Endodermal cell (in vitro differentiated cells): Measurements from ENCODE around the gene HSPA9. TPM values are rescaled to one million over a fixed set of nuclear protein-coding genes. Genes with fewer than 3 reads are reported as not detected.
A peak's percentile ranks its signal among the peaks of the same experiment; 100 is the strongest.

ENCODE experiments used
- DNase-seq: peaks from one replicate; pipeline ENCODE4 v3.0.0-alpha.2; 2017
- H3K27ac ChIP-seq: 2 replicates; pipeline ENCODE4 v1.5.1; 2013; ENCODE audit warnings: mild to moderate bottlenecking, low read depth, low read length, moderate library complexity
- H3K27me3 ChIP-seq: 2 replicates; pipeline ENCODE4 v1.6.1; 2013; ENCODE audit warnings: mild to moderate bottlenecking, low read length, moderate library complexity; ENCODE audit not compliant: insufficient read depth, control insufficient read depth, poor library complexity, severe bottlenecking
- H3K36me3 ChIP-seq: 2 replicates; pipeline ENCODE4 v1.7.0; 2013; ENCODE audit warnings: mild to moderate bottlenecking, low read length, moderate library complexity; ENCODE audit not compliant: control insufficient read depth, insufficient read depth
- H3K4me1 ChIP-seq: one replicate; pipeline ENCODE4 v1.7.0; 2013; ENCODE audit warnings: low read length; ENCODE audit not compliant: control insufficient read depth, insufficient read depth
- H3K4me3 ChIP-seq: 2 replicates; pipeline ENCODE4 v1.5.1; 2013; ENCODE audit warnings: mild to moderate bottlenecking, low read length, moderate library complexity
- H3K9ac ChIP-seq: 2 replicates; pipeline ENCODE4 v1.6.1; 2013; ENCODE audit warnings: mild to moderate bottlenecking, low read length, moderate library complexity; ENCODE audit not compliant: poor library complexity, severe bottlenecking; ENCODE audit errors: extremely low read depth
- H3K9me3 ChIP-seq: 2 replicates; pipeline ENCODE4 v1.6.1; 2013; ENCODE audit warnings: mild to moderate bottlenecking, low read length, moderate library complexity; ENCODE audit not compliant: control insufficient read depth
- H3K27ac Mint-ChIP-seq: 2 replicates; pipeline ENCODE4 v1.8.0; 2020; ENCODE audit warnings: mixed read lengths
- H3K27me3 Mint-ChIP-seq: 2 replicates; pipeline ENCODE4 v1.8.0; 2021; ENCODE audit warnings: mild to moderate bottlenecking, mixed read lengths; ENCODE audit not compliant: insufficient read depth
- H3K36me3 Mint-ChIP-seq: 2 replicates; pipeline ENCODE4 v1.8.0; 2020; ENCODE audit warnings: low read depth, mixed read lengths
- H3K4me1 Mint-ChIP-seq: 2 replicates; pipeline ENCODE4 v1.8.0; 2020; ENCODE audit warnings: mixed read lengths
- H3K4me3 Mint-ChIP-seq: 2 replicates; pipeline ENCODE4 v1.8.0; 2020; ENCODE audit warnings: mild to moderate bottlenecking, moderate library complexity, mixed read lengths
- H3K9me3 Mint-ChIP-seq: 2 replicates; pipeline ENCODE4 v1.8.0; 2020; ENCODE audit warnings: mild to moderate bottlenecking, mixed read lengths
- WGBS, 2 experiments: methylation state at CpG; one replicate each; pipeline versions ENCODE4 v1.1.5 to v1.1.7; 2013; ENCODE audit warnings: missing lambda C conversion rate in 2 of 2, mixed read lengths in 1 of 2; ENCODE audit not compliant: insufficient coverage in 1 of 2, insufficient read length in 1 of 2; 5-methylcytosine and 5-hydroxymethylcytosine counted together
- total RNA-seq, 2 donors: library from RNA; stranded (reverse); fragmentation: NEBNext Ultra II Directional in 1 of 2; extraction: Animal tissue kit (Norgen Biotek cat#: 25700) in 1 of 2; gene quantifications; 2 replicates in 1 of 2; 3 replicates in 1 of 2; pipeline ENCODE4 v1.2.1, GENCODE V29; 2021
- TF ChIP-seq, protein P1 (sequence below): fragments of 200-600 bp; sonication (generic); conservative IDR thresholded peaks from 2 replicates; pipeline ENCODE4 v1.5.0; 2021; ENCODE audit warnings: antibody characterized with exemption, mild to moderate bottlenecking

The HSPA9 gene
- total RNA-seq, 2 donors from 2014 or later, result 201 to 212 TPM

GRCh38 chr5:138595180-138595795, 20.1 kb upstream of the HSPA9 start:
- Mint-ChIP-seq H3K9me3 (no peaks in the 10 kb centered on the region), H3K27me3 (peaks cover 2% of the 10 kb centered on the region), H3K36me3 (no peaks in the 10 kb centered on the region), H3K4me1 (peaks cover 18% of the 10 kb centered on the region), H3K4me3 (no peak overlapping the region), H3K27ac (no peak overlapping the region)
- H3K27ac ChIP-seq, result no peak overlapping the region
- H3K4me1 ChIP-seq, result no peaks in the 10 kb centered on the region
- no peaks in the 10 kb centered on the region for H3K27me3 ChIP-seq
- no peaks in the 10 kb centered on the region for H3K9me3 ChIP-seq
- H3K4me3 ChIP-seq, result no peak overlapping the region
- peak; percentile 70 for DNase-seq
- H3K36me3 ChIP-seq, result no peaks in the 10 kb centered on the region
- WGBS, 2 experiments, result 76 to 84% methylated on average over 4 of the region's 4 CpGs
- no peak overlapping the region for H3K9ac ChIP-seq
- TF ChIP-seq, protein P1, sequence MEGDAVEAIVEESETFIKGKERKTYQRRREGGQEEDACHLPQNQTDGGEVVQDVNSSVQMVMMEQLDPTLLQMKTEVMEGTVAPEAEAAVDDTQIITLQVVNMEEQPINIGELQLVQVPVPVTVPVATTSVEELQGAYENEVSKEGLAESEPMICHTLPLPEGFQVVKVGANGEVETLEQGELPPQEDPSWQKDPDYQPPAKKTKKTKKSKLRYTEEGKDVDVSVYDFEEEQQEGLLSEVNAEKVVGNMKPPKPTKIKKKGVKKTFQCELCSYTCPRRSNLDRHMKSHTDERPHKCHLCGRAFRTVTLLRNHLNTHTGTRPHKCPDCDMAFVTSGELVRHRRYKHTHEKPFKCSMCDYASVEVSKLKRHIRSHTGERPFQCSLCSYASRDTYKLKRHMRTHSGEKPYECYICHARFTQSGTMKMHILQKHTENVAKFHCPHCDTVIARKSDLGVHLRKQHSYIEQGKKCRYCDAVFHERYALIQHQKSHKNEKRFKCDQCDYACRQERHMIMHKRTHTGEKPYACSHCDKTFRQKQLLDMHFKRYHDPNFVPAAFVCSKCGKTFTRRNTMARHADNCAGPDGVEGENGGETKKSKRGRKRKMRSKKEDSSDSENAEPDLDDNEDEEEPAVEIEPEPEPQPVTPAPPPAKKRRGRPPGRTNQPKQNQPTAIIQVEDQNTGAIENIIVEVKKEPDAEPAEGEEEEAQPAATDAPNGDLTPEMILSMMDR, result peak; percentile 55

DNA sequence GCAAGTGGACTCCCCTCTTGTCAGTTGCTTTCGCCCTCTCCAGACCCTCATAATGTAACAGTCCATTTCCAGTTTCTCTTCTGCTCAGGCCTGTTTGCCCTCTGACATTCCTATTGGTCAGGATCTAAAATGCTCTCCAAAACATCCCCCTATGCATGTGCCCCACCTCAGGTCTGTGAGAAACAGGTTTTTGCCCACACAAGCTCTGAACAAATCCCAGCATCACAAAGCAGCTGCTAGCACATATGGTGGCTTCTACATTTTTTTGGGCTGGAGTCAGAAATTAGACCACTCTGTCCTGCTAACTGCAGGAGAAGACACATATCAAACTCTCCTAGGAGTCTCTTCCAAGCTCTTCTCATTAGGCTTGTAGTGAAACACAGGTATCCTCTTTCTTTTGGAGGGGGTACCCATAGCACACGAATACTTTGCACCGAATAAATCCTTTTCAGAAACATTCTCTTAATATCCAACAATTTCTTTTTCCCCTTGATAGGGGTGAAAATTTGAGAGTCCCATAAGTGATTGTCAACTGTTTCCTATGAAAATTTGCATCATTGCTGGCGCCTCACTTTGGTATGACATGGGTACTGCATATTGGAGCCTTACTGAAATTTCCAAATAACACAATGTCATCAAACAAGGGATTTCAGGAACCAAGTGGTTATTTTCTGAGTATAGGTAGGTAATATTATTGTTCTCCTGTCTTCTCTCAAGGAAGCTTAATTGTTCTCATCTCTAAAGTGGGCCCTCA, 19.3 kb upstream of the HSPA9 start:
- H3K4me3 ChIP-seq, result no peak overlapping the region
- no peaks in the 10 kb centered on the region for H3K27me3 ChIP-seq
- H3K4me3 Mint-ChIP-seq, result no peak overlapping the region
- no peak overlapping the region for H3K27ac ChIP-seq
- H3K9ac ChIP-seq, result no peak overlapping the region
- no peaks in the 10 kb centered on the region for H3K36me3 Mint-ChIP-seq
- peaks cover 18% of the 10 kb centered on the region for H3K4me1 Mint-ChIP-seq
- H3K36me3 ChIP-seq, result no peaks in the 10 kb centered on the region
- no peak for DNase-seq
- H3K4me1 ChIP-seq, result no peaks in the 10 kb centered on the region
- no peak overlapping the region for H3K27ac Mint-ChIP-seq
- H3K27me3 Mint-ChIP-seq, result peaks cover 2% of the 10 kb centered on the region
- TF ChIP-seq, protein P1, result peak; percentile 74
- no peaks in the 10 kb centered on the region for H3K9me3 Mint-ChIP-seq
- WGBS, 2 experiments, result 80 to 100% methylated on average over 1 to 4 of the region's 4 CpGs
- no peaks in the 10 kb centered on the region for H3K9me3 ChIP-seq

DNA sequence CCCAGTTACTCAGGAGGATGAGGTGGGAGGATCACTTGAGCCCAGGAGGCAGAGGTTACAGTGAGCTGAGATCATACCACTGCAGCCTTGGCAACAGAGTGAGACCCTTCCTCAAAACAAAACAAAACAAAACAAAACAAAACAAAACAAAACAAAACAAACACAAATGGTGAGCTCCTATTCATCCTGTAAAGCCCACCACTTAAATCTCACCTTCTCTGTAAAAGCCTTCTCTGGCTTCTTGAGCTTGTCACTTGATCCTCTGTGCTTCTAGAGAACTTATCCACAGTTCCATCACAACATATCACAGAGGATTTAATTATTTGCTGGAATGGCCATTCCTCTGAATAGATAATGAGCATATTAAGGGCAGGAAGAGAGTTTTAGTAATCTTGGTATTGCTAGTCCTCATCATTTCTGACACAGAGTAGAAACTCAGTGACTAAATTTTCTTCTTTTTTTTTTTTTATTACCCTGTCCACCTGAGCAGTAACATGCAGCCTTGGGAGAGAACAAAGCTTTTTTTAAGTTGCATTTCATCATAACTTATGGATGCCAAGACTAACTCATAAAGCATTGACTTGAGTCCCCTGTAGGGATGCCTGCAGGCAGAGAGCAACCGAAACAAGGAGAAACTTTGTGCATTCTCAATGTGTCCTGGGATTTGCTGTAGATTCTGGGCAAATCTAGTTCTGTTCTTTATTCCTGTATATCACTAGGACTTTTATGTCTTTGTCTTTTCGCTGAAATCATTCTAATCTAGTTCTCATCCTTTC, 13.0 kb upstream of the HSPA9 start:
- Histone ChIP-seq H3K9ac (no peak overlapping the region), H3K4me1 (no peaks in the 10 kb centered on the region), H3K27ac (no peak overlapping the region), H3K4me3 (no peak overlapping the region), H3K9me3 (no peaks in the 10 kb centered on the region), H3K36me3 (no peaks in the 10 kb centered on the region), H3K27me3 (no peaks in the 10 kb centered on the region)
- Mint-ChIP-seq H3K27me3 (peaks cover 3% of the 10 kb centered on the region), H3K4me1 (no peaks in the 10 kb centered on the region), H3K4me3 (no peak overlapping the region), H3K27ac (no peak overlapping the region), H3K9me3 (no peaks in the 10 kb centered on the region), H3K36me3 (no peaks in the 10 kb centered on the region)
- 100% methylated on average over 1 to 2 of the region's 2 CpGs for WGBS, 2 experiments
- DNase-seq, result no peak
- TF ChIP-seq, protein P1, result no peak
